Ectodermal cell (in vitro differentiated cells): ENCODE data around the gene ECI1.
A peak's percentile ranks its signal among the peaks of the same experiment; 100 is the strongest.
"Not testable (repeated sequence)": the region's sequence is repeated elsewhere in the genome, so short reads cannot be mapped to it uniquely, and the experiment has no call there.

Experiments
- H3K27ac ChIP-seq: 2 replicates; pipeline ENCODE4 v1.7.0; 2013; ENCODE audit warnings: mild to moderate bottlenecking, low read depth, low read length; ENCODE audit not compliant: insufficient read depth, poor library complexity, severe bottlenecking
- H3K27me3 ChIP-seq: 2 replicates; pipeline ENCODE4 v1.7.0; 2013; ENCODE audit warnings: mild to moderate bottlenecking, low read length; ENCODE audit not compliant: insufficient read depth, control insufficient read depth, poor library complexity, severe bottlenecking
- H3K36me3 ChIP-seq: one replicate; pipeline ENCODE4 v1.7.0; 2013; ENCODE audit warnings: low read length; ENCODE audit not compliant: control insufficient read depth, insufficient read depth
- H3K4me1 ChIP-seq: one replicate; pipeline ENCODE4 v1.7.0; 2013; ENCODE audit warnings: low read length; ENCODE audit not compliant: control insufficient read depth, insufficient read depth
- H3K4me3 ChIP-seq: 2 replicates; pipeline ENCODE4 v1.7.0; 2013; ENCODE audit warnings: low read depth, low read length, control low read depth; ENCODE audit not compliant: insufficient read depth
- H3K9me3 ChIP-seq: 2 replicates; pipeline ENCODE4 v1.7.0; 2013; ENCODE audit warnings: mild to moderate bottlenecking, low read length, moderate library complexity; ENCODE audit not compliant: control insufficient read depth
- WGBS, 2 experiments: methylation state at CpG; one replicate each; pipeline ENCODE4 v1.1.7; 2013; ENCODE audit warnings: missing lambda C conversion rate in 2 of 2; 5-methylcytosine and 5-hydroxymethylcytosine counted together

Gene ECI1

DNA sequence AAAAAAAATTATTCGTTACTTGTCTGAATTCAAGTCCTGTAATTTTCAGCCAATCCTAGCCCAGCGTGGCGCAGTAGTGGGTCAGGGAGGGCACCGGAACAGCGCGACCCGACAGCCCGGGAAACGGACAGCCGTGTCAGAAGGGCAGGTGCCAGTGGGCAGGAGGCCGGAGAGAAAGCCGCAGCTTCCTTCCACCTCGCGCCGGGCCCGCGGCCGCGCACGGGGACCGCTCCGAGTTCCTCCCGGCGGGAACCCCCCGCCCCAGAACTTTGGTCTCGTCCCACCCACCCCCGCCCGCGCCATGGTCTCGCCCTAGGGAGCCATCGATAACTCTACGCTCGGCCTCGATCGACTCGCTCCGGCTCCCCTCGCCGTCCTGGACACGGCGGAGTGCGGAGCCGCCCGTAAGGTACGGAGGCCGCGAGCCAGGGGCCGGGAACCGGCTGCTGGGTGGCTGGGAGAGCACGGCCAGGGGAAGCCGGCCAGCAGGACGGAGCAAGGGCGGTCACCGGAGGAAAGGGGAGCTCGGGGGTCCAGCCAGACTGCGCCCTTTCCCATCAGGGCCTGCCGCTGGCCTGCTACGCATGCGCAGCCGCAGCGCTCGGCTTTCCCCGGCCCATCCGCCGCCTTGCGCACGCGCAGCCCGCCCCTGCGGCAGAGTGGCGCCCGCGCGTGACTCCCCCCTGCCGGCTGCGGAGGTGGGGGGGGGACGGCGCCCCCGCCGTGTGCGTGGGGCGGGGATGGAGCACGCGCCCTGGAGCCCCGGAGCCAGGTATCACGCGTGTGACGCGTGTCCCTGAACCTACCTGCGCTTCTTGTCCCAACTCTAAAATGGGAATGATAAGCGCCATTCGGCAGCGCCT lies 46.1 kb downstream of the ECI1 start, which contains the start of gene MLST8:
Gene MLST8, plus strand, starts transcription at position 351 of the 863 bp plus-strand sequence. CDS start 632 bp downstream, outside the sequence.
- Histone ChIP-seq H3K4me3 (peak within 1 kb of the TSS; percentile 92), H3K27me3 (peaks cover 9% of the 10 kb centered on the region), H3K9me3 (no peaks in the 10 kb centered on the region), H3K36me3 (peaks cover 20% of the 10 kb centered on the region), H3K27ac (peak within 1 kb of the TSS; percentile 44), H3K4me1 (no peaks in the 10 kb centered on the region)
- 0 to 1% methylated on average over 93 of the region's 93 CpGs for WGBS, 2 experiments

DNA sequence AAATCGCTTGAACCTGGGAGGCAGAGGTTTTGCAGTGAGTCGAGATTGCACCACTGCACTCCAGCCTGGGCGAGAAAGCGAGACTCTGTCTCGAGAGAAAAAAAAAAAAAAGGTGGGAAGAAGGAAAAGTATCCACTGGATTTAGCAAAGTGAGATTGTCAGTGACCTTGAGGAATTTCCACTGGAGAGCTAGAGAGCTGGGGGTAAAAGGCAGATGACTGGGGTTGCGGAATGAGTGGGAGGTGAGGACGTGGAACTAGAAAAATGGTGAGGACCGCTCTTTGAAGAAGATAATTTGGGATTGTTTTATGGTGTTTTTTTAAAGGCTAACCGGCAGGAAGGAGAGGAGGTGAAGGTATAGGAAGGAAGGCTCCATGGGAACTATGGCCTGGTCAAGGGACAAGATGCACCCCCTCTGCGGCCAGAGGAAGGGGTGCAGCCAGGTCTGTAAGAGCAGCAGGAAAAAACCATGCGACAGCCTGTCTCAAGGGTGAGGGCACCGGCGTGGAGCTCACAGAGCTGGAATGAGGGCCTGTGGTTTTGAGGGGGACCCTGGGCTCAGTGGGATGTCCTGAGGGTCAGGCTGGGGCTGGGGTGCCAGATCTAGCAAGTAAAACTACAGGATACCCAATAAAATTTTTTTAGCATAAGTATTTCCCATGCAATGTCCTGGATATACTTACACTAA lies 46.8 kb downstream of the ECI1 start:
- no peaks in the 10 kb centered on the region for H3K9me3 ChIP-seq
- peaks cover 16% of the 10 kb centered on the region for H3K27me3 ChIP-seq
- peaks cover 20% of the 10 kb centered on the region for H3K36me3 ChIP-seq
- H3K4me1 ChIP-seq, result no peaks in the 10 kb centered on the region
- H3K27ac ChIP-seq, result no peak overlapping the region
- peak overlapping the region; percentile 92 for H3K4me3 ChIP-seq
- WGBS, 2 experiments, result 81 to 82% methylated on average over 13 of the region's 13 CpGs

DNA sequence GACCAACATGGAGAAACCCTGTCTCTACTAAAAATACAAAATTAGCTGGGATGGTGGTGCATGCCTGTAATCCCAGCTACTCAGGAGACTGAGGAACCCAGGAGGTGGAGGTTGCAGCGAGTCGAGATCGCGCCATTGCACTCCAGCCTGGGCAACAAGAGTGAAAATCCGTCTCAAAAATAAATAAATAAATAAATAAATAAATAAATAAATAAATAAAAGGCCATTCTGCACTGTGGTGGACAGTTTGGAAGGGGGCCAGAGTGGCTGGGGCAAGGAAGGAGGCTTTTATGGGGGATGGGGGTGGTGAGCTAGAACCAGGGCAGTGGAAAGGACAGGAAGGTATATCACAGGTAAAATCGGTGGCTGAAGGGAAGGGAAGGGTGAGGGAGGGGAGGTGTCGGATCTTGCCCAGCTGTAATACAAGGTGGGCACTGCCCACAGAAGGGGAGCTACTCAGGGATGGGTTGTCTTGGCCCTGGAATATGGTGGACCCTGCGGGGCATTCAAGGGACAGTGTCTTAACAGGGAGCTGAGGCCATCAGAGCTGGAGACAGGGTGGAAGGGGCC lies 48.2 kb downstream of the ECI1 start:
- H3K4me1 ChIP-seq, H3K27ac ChIP-seq, H3K9me3 ChIP-seq, H3K4me3 ChIP-seq: not testable (repeated sequence)
- WGBS, 2 experiments, result 93 to 95% methylated on average over 7 of the region's 8 CpGs
- H3K36me3 ChIP-seq, result peaks cover 13% of the 10 kb centered on the region
- peaks cover 30% of the 10 kb centered on the region for H3K27me3 ChIP-seq

DNA sequence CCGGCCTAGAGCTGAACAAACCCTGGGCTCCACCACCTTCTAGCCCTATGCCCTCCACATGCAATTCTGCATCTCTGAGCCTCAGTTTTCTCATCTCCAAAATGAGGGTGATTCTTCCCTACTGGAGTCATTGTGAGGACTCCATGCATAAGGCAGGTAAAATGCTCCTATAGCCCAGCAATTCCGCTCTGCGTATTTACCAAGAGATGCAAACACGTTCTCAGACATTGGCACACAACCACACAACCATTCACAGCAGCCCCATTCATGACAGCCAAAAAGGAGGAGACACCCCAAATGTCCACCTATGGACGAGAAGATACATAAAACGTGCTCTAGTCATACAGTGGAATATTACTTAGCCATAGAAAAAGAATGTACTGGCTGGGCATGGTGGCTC lies 51.1 kb downstream of the ECI1 start:
- Histone ChIP-seq H3K4me3 (no peak overlapping the region), H3K4me1 (peaks cover 6% of the 10 kb centered on the region), H3K27me3 (peaks cover 55% of the 10 kb centered on the region), H3K27ac (no peak overlapping the region), H3K36me3 (no peaks in the 10 kb centered on the region), H3K9me3 (no peaks in the 10 kb centered on the region)
- 87 to 90% methylated on average over 6 of the region's 6 CpGs for WGBS, 2 experiments

DNA sequence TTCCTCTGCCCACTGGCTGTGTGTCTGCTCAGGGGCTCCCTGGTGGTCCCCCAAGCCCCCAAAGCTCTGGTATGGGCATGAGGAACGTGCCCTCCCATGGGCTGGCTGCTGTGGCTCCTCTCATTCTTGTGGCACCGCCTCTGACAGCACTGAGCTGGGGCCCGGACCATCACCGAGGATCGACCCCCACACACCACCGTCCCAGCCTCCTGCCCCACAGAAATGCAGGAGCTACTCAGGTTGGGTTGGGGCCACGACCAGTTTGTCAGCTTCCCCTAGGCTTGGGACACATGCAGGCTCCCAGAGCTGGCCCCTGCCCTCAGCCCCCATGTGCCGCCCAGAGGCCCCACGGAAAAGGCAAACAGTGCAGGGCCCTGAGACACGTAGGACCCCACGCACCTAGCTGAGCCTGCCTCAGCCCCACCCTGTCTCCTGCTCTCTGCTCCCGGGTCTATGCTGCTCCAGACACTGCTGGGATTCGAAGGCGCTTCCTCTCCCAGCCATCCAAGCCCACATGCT lies 51.7 kb downstream of the ECI1 start:
- H3K27me3 ChIP-seq, result peaks cover 62% of the 10 kb centered on the region
- 72 to 76% methylated on average over 14 of the region's 14 CpGs for WGBS, 2 experiments
- H3K4me1 ChIP-seq, result peaks cover 10% of the 10 kb centered on the region

DNA sequence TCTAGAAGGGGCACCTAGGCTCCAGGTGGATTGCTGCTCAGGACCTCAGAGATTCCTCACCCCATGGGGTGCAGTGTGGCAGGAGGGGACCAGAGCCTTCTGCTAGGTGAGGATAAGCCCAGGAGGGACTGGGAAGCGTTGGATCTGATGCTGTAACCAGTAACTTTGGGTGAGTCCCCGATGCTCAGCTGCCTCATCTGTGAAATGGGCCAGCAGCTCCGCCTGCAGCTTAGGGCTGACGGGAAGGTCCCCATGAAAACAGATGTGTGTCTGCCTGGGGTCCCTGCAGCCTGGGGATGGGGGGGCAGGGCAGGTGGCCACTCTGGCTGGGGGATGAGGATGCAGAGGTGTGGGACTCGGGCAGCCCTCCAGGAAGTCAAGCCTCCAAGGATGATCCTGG lies 52.3 kb downstream of the ECI1 start:
- no peak overlapping the region for H3K4me3 ChIP-seq
- H3K4me1 ChIP-seq, result peaks cover 10% of the 10 kb centered on the region
- peaks cover 65% of the 10 kb centered on the region for H3K27me3 ChIP-seq
- H3K9me3 ChIP-seq, result no peaks in the 10 kb centered on the region
- H3K27ac ChIP-seq, result no peak overlapping the region
- H3K36me3 ChIP-seq, result no peaks in the 10 kb centered on the region
- 79 to 81% methylated on average over 5 of the region's 5 CpGs for WGBS, 2 experiments

More for the DNA sequence above, 51.7 kb downstream of the ECI1 start:
- Histone ChIP-seq H3K4me3 (no peak overlapping the region), H3K27ac (no peak overlapping the region), H3K36me3 (no peaks in the 10 kb centered on the region), H3K9me3 (no peaks in the 10 kb centered on the region)

DNA sequence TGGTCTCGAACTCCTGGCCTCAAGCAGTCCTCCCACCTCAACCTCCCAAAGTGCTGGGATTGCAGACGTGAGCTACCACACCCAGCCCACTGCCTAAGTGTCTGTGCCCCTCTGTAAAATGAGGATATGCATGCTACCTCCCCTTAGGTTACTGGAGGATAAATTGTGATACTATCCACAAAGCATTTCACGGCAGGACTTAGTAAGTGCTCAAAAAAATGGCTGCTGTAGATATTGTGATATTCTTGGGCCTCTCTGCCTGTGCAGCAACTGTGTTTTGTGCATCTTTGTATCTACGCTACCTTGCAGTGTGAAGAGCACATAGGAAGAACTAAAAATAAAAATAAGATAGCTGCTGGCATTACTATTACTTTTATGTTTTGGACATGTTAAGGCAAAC lies 53.1 kb downstream of the ECI1 start:
- WGBS, 2 experiments, result 80 to 83% methylated on average over 4 of the region's 4 CpGs
- peaks cover 65% of the 10 kb centered on the region for H3K27me3 ChIP-seq

DNA sequence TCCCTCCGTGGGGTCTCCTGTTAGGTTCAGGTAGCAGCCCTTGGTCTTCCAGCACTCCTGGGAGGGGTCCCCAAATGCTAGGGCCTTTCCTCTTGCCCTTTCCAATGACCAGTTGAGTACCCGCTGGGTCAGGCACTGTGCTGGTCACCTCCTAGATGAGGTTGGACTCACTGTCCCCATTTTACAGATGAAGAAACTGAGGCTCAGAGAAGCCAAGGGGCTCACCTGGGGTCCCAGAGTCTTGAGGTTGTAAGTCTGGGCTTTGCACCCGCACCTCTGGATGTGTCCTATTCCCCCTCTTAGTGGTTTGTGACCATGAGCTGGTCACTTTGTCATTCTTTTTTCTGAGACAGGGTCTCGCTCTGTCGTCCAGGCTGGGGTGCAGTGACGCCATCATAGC lies 53.6 kb downstream of the ECI1 start:
- 82 to 83% methylated on average over 6 of the region's 6 CpGs for WGBS, 2 experiments
- Histone ChIP-seq H3K27me3 (peaks cover 65% of the 10 kb centered on the region), H3K36me3 (no peaks in the 10 kb centered on the region), H3K9me3 (no peaks in the 10 kb centered on the region), H3K4me3 (no peak overlapping the region), H3K4me1 (peaks cover 10% of the 10 kb centered on the region), H3K27ac (no peak overlapping the region)

More for the DNA sequence above, 53.1 kb downstream of the ECI1 start:
- H3K27ac ChIP-seq, result no peak overlapping the region
- no peak overlapping the region for H3K4me3 ChIP-seq
- H3K36me3 ChIP-seq, result no peaks in the 10 kb centered on the region
- H3K9me3 ChIP-seq, result no peaks in the 10 kb centered on the region
- peaks cover 10% of the 10 kb centered on the region for H3K4me1 ChIP-seq

DNA sequence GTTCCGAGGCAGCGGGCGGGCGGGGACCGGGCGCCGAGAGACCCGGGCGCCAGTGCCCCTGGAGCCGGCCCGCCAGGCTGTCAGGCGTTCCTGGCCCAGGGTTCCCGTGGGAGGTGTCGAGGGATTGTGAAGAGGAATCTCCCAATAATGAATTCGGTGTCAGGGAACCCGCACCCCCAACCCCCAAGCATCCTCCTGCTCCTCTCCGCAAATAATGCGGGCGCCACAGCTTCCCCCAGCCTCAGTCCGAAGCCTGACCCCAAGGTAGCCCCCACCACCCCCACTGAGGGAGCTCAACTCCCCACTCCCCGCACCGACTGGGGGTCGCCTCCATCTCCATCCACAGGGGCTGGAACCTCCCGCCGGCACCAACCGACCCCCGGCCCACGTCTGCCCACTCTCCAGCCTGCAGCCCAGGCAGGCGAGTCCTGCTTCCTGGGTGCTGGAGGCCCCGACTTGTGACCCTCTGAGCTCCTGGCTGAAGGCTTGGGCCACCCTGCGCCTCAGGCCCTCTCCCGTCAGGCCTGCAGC lies 54.3 kb downstream of the ECI1 start:
- Histone ChIP-seq H3K9me3 (no peaks in the 10 kb centered on the region), H3K4me1 (peaks cover 10% of the 10 kb centered on the region), H3K27ac (no peak overlapping the region), H3K4me3 (peak overlapping the region; percentile 34), H3K27me3 (peaks cover 61% of the 10 kb centered on the region), H3K36me3 (no peaks in the 10 kb centered on the region)
- WGBS, 2 experiments, result 26 to 27% methylated on average over 32 of the region's 32 CpGs
